ENCODE results near the gene HAPLN1. TPM values are rescaled to one million over a fixed set of nuclear protein-coding genes. Genes with fewer than 3 reads are reported as not detected.

Gene HAPLN1
- total RNA-seq, 1 experiment from 2014 or later, result not detected

DNA sequence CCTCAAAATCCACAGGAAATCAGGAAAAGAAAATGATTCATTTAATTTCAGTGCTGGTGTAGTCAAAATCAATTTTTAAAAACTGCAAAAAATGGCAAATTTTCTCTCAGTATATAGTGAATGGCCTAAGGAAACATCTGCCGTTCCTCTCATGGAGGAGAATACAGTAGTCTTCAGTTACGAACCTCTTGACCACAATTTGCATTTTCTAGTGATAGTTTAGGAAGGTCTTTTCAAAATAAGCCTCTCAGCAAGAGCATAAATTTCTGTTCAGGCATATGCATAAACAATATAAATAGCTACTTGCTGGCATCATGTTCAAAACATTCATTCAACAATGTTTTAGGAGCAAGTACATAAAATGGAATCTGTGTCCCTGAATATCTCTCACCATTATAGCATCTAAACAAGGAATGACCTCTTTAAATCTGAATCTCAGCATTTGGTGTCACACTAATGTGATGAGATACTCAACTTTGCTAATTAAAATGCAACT lies 33.5 kb downstream of the HAPLN1 start:
- Histone ChIP-seq H3K27ac (no peak overlapping the region), H3K9me3 (ENCODE audit: insufficient read depth, low read depth) (no peaks in the 10 kb centered on the region), H3K79me2 (ENCODE audit: low read depth) (no peaks in the 10 kb centered on the region), H3K4me2 (no peak overlapping the region), H3K36me3 (ENCODE audit: low read depth) (no peaks in the 10 kb centered on the region), H2AFZ (no peak overlapping the region), H3K9me2 (ENCODE audit: insufficient read depth) (no peaks in the 10 kb centered on the region; the same call in 1 of the 2 replicates), H3F3A (ENCODE audit: insufficient read depth, low read depth) (no peaks in the 10 kb centered on the region), H3K4me3 (no peak overlapping the region), H3K27me3 (ENCODE audit: insufficient read depth, low read depth) (no peaks in the 10 kb centered on the region), H4K20me1 (ENCODE audit: insufficient read depth) (no peaks in the 10 kb centered on the region), H3K4me1 (replicated peaks; ENCODE audit: insufficient read depth) (no peaks in the 10 kb centered on the region)
- TF ChIP-seq CTCF (conservative IDR thresholded peaks at IDR 0.05) (no peak), EZH2 (IDR thresholded peaks at IDR 0.05; ENCODE audit: low read depth) (no peak)
- BruUV-seq (replicated peaks), result no TSS peak
- DNase-seq, result no peak
- CTCF ChIA-PET, result no interaction called here
- POLR2A ChIA-PET (ENCODE audit: unreplicated experiment), result no interaction called here
- intact Hi-C loops (cut with micrococcal nuclease; ENCODE audit: unreplicated experiment), result no loop called here

DNA sequence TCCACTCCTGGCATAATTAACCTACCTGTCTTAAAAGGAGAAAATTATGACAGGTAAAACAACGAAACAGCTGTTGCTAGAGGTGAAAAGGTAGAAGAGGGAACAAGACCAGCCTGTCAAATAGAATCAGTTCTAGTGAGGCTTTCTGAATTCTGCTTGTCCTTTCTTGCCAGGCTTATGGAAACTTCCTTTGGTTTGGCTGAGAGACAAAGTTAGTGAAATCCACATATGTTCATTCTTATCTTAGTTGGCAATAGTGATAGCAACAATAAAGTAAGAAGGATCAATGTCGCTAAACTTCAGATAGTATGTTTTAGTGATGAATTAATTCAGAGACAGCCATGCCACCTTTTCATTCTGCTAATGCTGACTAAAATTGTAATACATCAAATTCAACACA lies 34.4 kb downstream of the HAPLN1 start:
- H3F3A ChIP-seq (ENCODE audit: insufficient read depth, low read depth), result no peaks in the 10 kb centered on the region
- no peaks in the 10 kb centered on the region for H3K27me3 ChIP-seq (ENCODE audit: insufficient read depth, low read depth)
- H3K4me1 ChIP-seq (replicated peaks; ENCODE audit: insufficient read depth), result no peaks in the 10 kb centered on the region
- POLR2A ChIA-PET (ENCODE audit: unreplicated experiment), result no interaction called here
- H3K9me3 ChIP-seq (ENCODE audit: insufficient read depth, low read depth), result no peaks in the 10 kb centered on the region
- intact Hi-C loops (cut with micrococcal nuclease; ENCODE audit: unreplicated experiment), result no loop called here
- H3K27ac ChIP-seq, result no peak overlapping the region
- CTCF ChIA-PET, result no interaction called here
- DNase-seq, result no peak
- H3K9me2 ChIP-seq (ENCODE audit: insufficient read depth), result no peaks in the 10 kb centered on the region; the same call in 1 of the 2 replicates
- H4K20me1 ChIP-seq (ENCODE audit: insufficient read depth), result no peaks in the 10 kb centered on the region
- BruUV-seq (replicated peaks), result no TSS peak
- H3K36me3 ChIP-seq (ENCODE audit: low read depth), result no peaks in the 10 kb centered on the region
- H3K4me3 ChIP-seq, result no peak overlapping the region
- TF ChIP-seq EZH2 (IDR thresholded peaks at IDR 0.05; ENCODE audit: low read depth), result no peak
- no peak for TF ChIP-seq CTCF (conservative IDR thresholded peaks at IDR 0.05)
- no peak overlapping the region for H3K4me2 ChIP-seq
- no peaks in the 10 kb centered on the region for H3K79me2 ChIP-seq (ENCODE audit: low read depth)
- H2AFZ ChIP-seq, result no peak overlapping the region

DNA sequence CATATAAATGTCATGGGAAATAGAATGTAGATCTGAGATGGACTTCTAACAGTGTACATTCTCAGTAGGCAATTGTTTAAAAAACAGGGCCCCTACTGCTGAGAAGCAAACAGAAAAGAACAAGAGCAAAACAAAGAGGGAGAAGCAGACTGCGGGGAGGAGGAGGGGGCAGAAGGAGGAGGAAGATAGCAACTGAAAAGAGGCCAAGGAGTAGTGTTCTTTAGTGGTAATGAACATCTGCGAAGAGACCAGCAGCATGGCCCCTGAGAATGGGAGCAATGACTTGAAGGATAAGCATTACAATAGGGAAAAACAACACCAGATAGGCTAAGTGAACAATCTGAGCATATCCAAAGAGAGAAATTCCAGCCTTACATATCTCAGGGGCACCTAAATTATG lies 36.8 kb downstream of the HAPLN1 start:
- no peaks in the 10 kb centered on the region for H3K36me3 ChIP-seq (ENCODE audit: low read depth)
- H3K4me3 ChIP-seq, result no peak overlapping the region
- H3K9me2 ChIP-seq (ENCODE audit: insufficient read depth), result no peaks in the 10 kb centered on the region; the same call in 1 of the 2 replicates
- H3K4me2 ChIP-seq, result no peak overlapping the region
- no peak overlapping the region for H3K27ac ChIP-seq
- H3K9me3 ChIP-seq (ENCODE audit: insufficient read depth, low read depth), result no peaks in the 10 kb centered on the region
- no peak overlapping the region for H2AFZ ChIP-seq
- no peaks in the 10 kb centered on the region for H3K79me2 ChIP-seq (ENCODE audit: low read depth)
- POLR2A ChIA-PET (ENCODE audit: unreplicated experiment), result no interaction called here
- no peaks in the 10 kb centered on the region for H3F3A ChIP-seq (ENCODE audit: insufficient read depth, low read depth)
- BruUV-seq (replicated peaks), result no TSS peak
- no peak for DNase-seq
- H4K20me1 ChIP-seq (ENCODE audit: insufficient read depth), result no peaks in the 10 kb centered on the region
- TF ChIP-seq EZH2 (IDR thresholded peaks at IDR 0.05; ENCODE audit: low read depth), result no peak
- no peak for TF ChIP-seq CTCF (conservative IDR thresholded peaks at IDR 0.05)
- H3K4me1 ChIP-seq (replicated peaks; ENCODE audit: insufficient read depth), result no peaks in the 10 kb centered on the region
- no peaks in the 10 kb centered on the region for H3K27me3 ChIP-seq (ENCODE audit: insufficient read depth, low read depth)
- intact Hi-C loops (cut with micrococcal nuclease; ENCODE audit: unreplicated experiment), result no loop called here
- CTCF ChIA-PET, result no interaction called here

Data from PC-9 (cell line).